Measurements from ENCODE around the gene RCOR2.

RCOR2 gene

DNA sequence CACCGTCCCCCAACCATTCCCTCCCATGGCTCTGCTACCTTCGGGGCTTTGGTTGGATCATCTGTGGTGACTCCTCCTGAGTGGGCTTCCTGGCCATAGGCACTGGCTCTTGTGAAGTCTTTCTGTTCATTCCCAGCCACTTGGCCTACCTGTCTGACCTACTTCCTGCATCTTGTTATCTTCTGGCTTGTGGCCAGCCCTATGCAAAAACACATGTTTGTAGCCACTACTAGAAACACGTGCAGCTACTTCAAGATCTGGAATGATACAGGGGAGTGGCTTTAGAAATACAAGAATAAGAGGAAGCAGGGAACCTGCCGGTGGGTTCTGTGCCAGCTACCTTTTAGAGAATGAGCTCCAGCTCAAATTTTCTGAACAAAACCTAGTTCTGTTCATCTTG, 20.9 kb downstream of the RCOR2 start:
- H3K27ac ChIP-seq = no peak overlapping the region
- TF ChIP-seq ZFX (IDR thresholded peaks at IDR 0.05; ENCODE audit: borderline replicate concordance) = no peak
- TF ChIP-seq, protein P1, sequence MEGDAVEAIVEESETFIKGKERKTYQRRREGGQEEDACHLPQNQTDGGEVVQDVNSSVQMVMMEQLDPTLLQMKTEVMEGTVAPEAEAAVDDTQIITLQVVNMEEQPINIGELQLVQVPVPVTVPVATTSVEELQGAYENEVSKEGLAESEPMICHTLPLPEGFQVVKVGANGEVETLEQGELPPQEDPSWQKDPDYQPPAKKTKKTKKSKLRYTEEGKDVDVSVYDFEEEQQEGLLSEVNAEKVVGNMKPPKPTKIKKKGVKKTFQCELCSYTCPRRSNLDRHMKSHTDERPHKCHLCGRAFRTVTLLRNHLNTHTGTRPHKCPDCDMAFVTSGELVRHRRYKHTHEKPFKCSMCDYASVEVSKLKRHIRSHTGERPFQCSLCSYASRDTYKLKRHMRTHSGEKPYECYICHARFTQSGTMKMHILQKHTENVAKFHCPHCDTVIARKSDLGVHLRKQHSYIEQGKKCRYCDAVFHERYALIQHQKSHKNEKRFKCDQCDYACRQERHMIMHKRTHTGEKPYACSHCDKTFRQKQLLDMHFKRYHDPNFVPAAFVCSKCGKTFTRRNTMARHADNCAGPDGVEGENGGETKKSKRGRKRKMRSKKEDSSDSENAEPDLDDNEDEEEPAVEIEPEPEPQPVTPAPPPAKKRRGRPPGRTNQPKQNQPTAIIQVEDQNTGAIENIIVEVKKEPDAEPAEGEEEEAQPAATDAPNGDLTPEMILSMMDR (IDR thresholded peaks at IDR 0.05) = no peak

DNA sequence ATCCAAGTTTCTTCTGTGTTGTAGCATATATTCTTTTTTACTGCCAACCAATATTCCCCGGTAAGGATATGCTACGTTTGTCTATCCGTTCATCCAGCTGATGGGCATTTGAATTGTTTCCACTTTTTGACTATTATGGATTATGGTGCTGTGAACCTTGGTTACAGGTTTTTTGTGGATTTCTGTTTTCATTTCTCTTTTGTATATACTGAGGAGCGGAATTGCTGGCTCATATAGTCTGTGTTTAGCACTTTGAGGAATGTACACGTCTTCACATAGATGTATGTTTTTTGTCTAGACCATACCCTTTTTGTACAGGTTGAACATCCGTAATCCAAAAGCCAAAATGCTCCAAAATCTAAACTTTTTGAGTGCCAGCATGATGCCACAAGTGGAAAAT, 23.6 kb downstream of the RCOR2 start:
- no peak for TF ChIP-seq ZFX (IDR thresholded peaks at IDR 0.05; ENCODE audit: borderline replicate concordance)
- TF ChIP-seq, protein P1 (IDR thresholded peaks at IDR 0.05) = no peak
- H3K27ac ChIP-seq = no peak overlapping the region

DNA sequence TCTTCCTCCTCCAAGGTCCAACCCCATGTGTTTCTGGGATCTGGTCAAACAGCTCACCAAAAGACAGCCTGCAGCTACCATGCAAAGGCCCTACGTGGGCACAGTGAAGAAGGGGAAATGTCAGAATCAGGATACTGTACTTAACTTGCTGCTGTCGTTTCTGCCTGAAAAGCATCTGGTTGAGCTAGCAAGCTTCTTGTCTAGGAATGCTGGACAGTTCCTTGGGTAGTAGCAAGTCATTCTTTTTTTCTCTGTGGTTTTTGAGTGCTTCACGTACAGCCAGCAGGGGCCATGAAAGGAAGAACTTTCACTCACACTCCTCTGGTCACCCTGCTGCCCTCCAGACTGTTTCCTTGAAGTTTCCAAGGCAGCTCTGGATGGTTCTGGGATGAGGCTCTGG, 24.7 kb downstream of the RCOR2 start:
- no peak overlapping the region for H3K27ac ChIP-seq
- no peak for TF ChIP-seq ZFX (IDR thresholded peaks at IDR 0.05; ENCODE audit: borderline replicate concordance)
- TF ChIP-seq, protein P1 (IDR thresholded peaks at IDR 0.05) = no peak

DNA sequence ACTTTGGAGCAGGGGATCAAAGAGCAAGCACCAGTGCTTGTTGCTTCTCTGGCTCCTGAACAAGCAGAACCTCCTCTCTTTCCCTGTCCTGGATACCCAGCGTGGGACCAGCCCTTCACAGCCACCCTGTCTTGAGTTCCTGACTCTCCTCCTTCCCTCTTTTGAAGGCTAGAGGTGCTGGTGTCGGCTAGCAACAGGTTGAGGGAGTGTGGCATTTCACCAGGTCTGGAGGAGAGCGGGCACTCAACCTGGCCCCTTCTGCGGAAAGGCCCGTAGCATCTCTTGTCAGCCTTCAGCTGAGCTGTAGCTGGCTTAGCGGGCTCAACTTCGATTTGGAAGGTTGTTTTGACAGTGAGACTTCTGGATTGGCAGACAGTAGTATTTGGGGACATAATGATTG, 26.6 kb downstream of the RCOR2 start:
- no peak for TF ChIP-seq ZFX (IDR thresholded peaks at IDR 0.05; ENCODE audit: borderline replicate concordance)
- TF ChIP-seq, protein P1 (IDR thresholded peaks at IDR 0.05) = no peak

DNA sequence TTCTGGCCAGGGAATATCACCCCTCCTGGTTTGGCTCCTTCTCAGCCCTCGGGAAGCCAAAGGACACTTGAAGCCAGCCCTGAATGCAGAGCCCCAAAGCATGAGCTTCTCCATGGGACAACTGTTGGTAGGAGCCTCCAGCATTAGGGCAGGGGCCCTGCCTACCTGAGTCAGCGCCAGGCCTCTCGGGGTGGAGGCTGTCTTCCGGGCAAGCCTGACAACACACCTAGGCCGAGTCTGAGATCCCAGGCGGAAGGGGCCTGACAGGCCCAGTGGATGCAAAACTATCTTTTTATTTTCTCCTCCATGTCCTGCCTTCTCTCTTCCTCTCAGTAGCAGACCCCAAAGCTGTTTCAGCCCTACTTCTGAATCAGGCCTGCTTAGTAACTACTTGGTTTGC, 27.6 kb downstream of the RCOR2 start:
- H3K27ac ChIP-seq = peak overlapping the region; percentile 82
- TF ChIP-seq, protein P1 (IDR thresholded peaks at IDR 0.05) = no peak
- no peak for TF ChIP-seq ZFX (IDR thresholded peaks at IDR 0.05; ENCODE audit: borderline replicate concordance)

More for the DNA sequence above, 26.6 kb downstream of the RCOR2 start:
- H3K27ac ChIP-seq = peak overlapping the region; percentile 82; the same call in 1 of the 2 replicates

DNA sequence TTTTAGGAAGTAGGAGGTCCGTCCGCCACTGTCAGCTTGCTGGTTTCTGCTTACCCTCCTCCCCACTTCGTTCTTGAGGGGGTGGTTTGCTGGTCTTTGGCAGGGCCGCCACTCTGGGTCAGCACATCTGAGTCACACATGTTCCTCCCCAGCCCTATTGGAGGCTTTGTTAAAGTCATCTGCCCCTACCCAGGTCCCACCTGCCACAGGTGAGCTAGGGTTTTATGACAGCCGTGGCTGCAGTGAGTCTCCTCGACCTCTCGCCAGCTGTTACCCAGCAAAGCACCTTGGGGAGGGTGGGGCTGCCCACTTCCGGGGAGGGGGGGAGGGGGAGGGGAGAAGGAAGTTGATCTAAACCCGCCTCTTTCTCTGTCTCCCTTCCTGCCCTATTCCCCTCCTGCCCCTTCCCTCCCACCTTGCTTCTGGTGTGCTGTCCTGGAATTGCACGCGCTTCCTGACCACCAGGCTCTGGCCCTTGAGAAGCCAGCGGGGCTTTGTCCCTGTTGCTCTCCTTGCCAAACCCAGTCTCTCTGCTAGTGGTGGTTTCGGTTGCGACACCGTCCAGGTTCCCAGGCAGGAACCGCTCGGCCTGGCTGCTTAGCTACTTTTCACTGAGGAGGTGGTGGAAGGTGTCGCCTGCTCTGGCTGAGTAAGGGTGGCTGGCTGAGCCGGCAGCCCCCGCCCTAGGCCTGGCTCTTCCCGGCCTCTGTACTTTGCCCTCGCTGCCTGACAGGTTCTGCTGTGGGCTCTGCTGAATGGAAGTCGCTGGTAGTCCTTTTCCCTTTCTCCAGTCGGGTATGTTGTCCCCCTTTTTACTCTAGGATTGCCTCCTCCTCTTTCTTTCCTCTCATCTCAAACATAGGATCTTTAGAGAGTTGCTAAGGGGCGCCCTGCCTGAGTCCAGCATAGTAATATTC, 28.5 kb downstream of the RCOR2 start:
- H3K27ac ChIP-seq = peak overlapping the region; percentile 82
- no peak for TF ChIP-seq ZFX (IDR thresholded peaks at IDR 0.05; ENCODE audit: borderline replicate concordance)
- TF ChIP-seq, protein P1 (IDR thresholded peaks at IDR 0.05) = no peak

DNA sequence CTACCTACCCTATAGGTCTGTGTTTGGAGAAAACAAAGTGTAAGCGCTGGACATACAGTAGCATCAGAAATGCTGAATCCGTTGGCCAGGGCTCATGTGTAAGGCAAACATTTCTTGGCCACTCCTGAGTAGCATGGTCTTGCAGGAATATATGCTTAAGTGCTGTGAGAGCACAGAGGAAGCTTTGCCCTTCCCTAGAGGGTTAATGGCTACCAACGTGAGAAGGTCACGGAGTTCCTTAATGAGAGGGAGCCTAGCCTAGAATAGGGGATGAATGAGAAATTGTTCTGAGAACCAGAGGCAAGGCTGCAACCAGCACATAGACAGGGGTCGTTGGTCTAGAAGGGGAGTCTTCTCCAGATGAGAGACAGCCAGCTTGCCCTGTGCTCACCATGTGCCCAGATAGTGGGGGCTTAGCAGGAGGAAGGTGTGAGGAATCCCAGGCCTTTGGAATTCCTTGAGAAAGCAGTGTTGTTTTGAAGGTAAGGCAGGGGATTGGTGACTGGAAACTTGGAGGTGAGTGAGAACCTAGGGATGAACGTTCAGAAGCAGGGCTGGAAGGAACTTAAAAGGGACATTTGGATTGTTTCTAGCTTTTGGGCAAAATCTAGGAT, 29.5 kb downstream of the RCOR2 start:
- peak overlapping the region; percentile 82 for H3K27ac ChIP-seq
- TF ChIP-seq ZFX (IDR thresholded peaks at IDR 0.05; ENCODE audit: borderline replicate concordance) = no peak
- TF ChIP-seq, protein P1 (IDR thresholded peaks at IDR 0.05) = no peak
